NOMO-1 treated with DMSO at 0.1 percent for 48 hours (cell line): Measurements from ENCODE around the gene TFF3.
"Not testable (repeated sequence)": the region's sequence is repeated elsewhere in the genome, so short reads cannot be mapped to it uniquely, and the experiment has no call there.

Experiments
- DNase-seq: peaks from one replicate; lab custom pipeline; 2025; ENCODE audit not compliant: unreplicated experiment; lab: John Stamatoyannopoulos, UW

TFF3 gene

DNA sequence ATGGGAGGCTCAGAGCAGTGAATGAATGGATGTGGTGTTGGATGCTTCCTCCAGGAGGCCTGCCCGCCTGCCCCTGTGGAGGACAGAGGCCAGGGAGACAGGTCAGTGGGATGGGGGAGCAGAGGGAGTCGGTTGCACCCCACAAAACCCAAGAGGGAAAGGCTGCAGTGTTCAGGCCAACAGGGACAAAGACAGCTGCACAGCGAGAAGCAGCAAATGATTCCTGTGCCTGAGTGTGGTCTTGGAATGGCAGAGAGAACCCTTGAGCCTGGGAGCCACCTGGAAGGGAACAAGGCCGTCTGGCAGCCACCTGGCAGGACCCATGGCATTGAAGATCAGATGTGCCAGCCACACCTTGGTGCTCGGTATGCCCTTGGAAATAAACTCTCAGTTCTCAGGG is 8.1 kb downstream of the TFF3 start:
- no peak for DNase-seq

DNA sequence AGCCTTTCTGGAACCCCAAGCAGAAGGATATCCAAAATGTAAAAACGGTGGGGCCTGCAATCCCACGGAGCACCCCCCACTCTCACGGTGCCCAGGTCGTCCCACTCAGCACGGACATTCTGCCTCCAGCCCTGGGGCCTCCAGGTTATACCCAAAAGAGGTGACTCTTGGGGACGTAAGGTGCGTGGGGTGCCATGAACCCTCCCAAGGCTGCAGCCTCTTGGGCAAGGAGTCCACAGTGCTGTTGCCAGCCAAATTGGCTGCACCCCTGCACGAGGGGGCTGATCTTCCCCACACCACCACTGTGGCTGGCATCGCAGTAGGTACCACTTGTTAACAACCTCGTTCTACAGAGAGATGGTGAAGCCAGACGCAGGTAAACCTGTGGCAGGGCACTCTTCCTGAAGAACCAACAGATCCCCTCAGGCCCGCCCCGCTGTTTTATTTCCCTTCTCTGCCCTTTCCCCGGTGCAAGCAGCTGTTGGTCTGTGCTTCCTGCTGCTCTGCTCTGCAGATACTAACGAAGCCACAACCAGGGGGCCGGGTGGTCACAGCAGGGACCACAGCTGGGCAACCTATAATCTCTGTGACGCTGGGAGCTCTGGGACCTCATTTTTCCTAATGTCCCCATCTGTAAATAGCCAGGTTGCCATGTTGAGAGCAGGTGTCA is 8.7 kb downstream of the TFF3 start:
- no peak for DNase-seq

DNA sequence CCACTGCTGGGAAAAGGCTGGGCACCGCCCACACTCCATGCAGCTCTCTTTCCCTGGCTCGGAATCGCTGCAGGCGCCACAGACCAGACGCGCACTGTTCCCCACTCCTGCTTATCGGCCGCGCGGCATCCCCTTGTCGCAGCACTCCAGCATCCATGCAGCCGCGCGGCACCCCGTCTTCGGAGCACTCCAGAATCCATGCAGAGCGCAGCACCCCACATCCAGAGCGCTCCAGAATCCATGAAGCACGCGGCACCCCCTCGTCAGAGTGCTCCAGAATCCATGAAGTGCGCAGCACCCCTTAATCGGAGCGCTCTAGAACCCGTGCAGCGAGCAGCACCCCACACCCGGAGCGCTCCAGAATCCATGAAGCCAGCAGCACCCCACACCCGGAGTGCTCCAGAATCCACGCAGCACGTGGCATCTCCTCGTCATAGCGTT is 9.5 kb downstream of the TFF3 start:
- DNase-seq, result no peak

DNA sequence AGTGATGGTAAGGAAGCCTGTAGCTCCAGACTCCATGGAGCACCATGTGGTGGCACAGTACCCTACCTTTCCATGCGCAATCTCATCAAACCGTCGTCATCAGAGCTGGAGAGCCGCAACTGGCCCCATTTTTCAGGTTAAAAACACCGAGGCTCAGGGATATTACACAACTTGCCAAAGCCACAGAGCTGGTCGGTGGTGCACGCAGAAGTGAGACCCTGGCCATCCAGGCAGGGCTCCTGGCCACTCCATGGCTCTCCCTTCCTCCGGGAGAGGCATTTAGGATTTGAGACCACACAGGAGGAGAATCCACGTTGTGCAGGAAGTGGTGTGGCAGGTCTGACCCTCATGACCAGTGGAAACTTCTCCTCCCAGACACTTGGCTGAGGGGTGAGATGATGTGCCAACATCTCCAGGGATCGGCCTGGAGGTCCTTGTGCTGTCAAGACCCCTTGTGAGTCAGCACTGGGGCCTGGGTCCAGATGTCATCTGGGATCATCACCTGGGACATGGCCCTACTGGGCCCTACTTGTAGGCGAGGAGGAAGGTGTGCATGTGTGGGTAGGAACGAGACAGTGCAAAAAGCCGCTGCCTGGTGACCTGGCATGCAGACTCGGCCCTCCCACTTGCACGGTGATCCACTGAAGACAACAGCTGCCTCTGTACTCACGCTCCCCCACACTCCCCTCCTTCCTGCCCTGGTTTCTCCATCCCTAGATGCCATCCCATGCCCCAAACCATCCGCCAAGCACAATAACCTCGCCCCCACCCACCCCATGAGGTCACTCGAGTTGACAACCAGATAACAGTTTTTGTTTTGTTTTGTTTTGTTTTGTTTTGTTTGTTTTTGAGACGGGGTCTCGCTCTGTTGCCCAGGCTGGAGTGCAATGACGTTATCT is 10.4 kb downstream of the TFF3 start:
- no peak for DNase-seq

DNA sequence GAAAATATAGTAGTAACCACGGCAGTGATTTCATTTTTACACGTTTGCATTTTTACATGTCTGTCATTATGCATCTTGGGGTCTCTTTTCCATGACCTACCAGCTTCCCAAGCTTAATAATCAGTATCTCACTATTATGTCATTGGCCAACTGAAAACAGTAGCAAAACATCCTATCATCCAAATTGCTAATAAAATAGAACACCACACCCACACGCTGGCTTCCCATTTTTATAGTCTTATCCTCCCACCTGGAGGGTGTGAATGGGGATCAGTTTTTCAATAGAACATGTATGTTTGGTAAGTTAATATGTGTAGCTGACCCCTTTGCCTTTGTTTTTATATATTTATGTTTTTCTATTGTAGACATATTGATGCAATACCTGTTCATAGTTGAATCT is 11.8 kb downstream of the TFF3 start:
- DNase-seq, result no peak

DNA sequence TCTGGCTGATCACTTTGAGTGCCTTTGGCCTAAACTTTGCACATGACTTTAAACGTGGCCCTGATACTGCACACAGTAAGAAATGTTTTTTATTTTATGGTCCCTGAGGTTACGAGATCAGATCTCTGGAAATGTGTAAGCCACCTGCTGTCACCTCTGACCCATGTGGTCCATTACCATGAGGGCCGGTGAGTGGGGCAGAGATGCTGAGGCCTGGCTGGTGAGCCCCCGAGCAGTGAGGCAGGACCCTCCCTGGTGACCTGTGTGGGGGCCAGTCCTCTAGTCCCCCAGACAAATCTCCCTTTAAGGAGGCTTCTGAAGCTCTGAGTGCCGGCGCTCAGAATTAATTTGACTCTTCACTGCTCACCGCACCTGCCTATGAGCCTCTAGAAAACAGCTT is 12.4 kb downstream of the TFF3 start:
- DNase-seq, result no peak

DNA sequence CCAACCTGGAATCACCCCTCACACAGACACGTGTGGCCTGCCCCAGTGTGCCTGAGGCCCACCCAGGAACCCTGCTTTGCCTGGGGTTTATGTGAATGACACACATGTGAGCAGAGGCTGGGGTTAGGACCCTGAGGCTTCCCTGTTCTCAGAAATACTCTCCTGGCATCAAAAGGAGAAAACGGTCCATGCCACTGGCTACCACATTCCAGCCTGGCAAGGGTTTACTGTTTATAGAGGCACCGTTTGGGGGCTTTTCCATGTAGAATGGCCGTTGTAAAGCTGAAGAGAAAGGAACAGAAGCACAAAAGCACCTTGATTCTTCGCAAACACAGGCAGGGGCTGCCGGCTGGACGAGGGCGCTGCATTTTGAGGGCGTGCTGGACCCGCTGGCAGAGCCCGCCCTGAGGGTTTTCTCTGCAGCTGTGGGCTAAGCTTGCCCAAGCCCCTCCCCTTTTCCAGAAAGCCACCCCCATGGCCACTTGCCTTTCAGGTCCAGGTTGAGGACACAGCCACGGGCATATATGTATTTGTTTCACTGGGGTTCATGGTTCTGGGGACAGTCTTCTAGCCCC is 13.0 kb downstream of the TFF3 start:
- DNase-seq, result no peak

DNA sequence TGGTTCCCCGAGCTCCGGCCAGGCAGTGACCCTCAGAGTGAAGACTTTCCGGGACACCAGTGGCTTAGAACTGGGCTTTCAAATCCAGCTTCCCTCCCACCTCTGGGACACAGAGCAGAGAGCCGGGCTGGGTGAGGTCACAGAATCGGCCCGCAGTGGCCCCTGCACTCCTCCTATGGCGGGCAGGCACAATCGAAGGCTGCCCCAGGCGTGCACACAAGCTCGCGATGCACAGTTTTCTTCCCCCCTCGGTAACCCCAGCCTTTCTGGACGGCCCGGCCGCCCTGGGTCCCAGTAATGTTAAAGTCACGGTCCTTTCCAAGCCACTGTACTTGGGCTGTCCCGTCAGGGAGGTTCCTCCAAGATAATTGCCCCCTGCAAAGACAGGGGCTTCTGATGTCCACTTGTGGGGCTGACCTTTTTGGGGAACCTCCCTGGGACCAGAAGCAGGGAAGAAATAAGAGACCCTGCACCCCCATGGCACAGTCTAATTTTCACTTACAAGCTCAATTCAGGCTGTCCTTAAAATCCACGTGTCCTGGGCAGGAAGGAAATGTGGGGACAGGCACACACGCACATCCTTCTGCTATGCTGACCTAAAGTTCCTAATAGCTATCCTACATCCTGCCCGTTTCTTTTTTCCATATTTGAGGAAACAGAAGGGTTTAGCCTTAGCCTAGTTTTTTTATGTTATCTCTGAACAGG is 13.7 kb downstream of the TFF3 start:
- DNase-seq, result no peak

DNA sequence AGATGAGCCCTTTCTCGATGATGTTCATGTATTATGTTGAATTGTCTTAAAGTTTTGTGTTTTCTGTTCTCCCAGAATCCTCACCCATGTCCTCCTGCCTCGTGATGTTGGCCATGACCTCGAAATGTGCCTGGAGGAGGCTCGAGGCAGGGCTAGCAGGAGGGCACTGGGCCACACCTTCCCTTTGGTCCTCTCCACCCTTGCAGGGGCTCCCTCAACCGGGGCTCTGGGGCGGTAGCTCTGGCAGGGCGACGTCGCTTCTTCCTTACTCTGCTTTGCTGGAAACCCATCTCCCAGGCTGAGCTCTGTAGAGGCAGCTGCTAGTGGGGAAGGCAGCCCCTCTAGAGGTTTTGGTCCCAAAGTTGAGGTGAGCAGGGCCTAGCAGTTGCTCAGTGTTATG is 14.3 kb downstream of the TFF3 start:
- DNase-seq, result no peak

DNA sequence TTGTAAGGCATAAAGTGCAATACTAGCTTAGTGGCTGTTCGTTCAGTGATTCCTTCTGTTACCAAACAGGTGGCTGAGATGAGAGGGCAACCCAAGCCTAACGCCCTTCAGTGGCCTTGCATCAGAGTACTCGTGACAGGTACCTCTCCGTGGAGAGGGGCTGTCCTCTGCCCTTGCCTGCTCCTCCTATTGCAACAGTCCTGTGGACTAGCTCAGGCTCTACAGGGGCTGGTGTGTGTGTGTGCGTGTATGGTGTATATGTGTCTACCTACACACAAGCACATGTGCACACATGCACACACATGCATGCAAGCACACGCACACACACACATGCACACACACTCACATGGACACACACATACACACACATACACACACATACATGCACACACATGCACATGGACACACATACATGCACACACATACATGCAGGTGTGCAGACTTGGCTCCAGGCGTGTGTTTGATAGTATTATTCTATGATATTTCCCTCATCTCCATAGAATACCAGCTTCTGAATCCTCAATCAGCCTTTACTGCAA is 15.1 kb downstream of the TFF3 start:
- DNase-seq, result no peak

DNA sequence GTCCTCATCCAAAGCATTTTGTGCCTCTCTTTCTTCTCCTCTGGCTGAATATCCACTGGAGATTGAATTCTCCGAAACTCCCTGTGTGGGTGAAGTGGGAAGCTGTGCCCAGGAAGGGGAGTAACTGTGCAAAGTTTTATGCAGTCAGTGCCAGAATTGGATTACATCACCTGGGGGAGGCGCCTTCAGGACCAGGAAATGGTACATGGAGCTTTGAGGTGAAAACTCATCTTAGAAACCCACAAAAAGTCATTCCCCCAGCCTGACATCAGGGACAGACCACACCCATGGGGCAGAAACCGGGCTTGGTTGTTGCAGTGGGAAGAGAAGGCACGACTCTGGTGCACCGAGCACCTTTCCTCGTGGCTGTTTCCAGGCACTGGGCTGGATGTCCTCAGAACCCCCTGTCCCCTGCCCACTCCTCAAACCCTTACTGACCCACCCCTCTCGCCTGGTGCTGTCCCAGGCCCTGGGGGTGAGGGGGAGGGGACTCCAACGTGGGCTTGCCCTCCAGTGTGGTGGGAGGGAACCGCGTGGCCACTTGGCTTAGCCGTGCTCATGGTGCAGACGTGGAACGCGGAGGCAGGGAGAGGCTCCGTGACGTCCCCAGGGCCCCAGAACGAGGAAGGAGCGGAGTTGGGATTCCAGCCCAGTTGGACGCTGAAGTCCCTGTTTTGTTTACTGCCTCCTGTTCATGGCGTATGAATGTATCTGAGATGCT is 15.7 kb downstream of the TFF3 start:
- peak; percentile 14 for DNase-seq

DNA sequence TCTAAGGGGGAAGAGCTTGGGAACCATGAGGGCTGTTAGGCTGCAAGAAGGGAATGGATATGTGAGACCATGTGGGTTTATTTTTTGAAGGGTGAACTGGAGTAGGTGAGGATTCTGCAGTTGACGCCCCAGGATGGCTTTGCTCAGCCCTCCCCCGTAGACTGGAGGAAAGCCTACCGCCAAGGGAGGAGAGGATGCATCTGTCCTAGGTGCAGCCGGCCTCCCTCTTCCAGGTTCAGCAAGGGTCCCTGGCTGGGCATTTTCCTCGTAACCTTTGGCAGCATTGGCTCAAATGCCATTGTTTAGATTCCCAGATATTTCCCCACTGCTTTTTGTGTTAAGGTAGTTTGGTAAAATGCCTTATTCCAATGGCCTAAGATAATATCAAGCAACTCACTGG is 16.6 kb downstream of the TFF3 start:
- DNase-seq, result no peak

DNA sequence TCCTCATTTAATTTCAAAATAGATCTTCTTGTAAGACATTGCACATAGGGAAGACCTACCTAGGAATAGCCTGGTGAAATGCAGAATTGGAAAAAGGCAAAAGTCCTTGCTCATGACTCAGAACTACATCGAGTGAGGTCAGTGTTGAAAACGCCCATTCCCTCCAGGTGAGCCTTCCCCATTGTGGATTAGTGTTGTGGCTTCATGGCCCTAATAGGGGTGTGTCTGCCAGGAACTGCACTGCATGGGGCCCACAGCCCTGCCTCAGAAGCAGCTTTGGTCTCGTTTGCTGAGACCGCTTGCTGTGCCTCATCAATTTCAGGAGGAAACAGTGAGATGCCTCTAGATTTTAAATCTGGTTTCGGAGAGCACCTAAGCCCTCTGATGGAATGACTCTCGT is 17.0 kb downstream of the TFF3 start:
- DNase-seq, result no peak

DNA sequence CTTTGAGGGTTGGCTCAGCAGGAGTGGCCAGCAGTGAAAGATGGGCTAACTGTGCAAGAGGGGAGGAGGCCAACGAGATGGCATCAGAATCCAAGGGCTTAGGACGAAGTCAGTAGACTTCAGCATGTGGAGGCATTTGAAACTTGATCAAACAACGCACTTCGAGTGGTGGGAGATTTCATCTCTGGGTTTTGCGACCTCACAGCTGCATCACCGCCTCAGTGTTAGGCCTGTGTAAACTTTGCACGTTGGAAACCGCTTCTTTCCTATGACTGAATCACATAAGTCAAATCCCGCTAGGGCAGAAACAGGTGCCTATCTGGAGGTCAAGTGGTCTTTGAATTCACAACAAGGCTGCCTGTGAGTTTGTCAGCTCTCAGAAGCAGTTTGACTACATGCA is 17.8 kb downstream of the TFF3 start:
- no peak for DNase-seq

DNA sequence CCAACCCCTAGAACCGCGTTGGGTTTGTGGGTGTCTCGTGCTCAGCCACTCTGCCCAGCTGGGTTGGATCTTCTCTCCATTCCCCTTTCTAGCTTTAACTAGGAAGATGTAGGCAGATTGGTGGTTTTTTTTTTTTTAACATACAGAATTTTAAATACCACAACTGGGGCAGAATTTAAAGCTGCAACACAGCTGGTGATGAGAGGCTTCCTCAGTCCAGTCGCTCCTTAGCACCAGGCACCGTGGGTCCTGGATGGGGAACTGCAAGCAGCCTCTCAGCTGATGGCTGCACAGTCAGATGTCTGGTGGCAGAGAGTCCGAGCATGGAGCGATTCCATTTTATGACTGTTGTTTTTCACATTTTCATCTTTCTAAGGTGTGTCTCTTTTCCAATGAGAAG is 18.7 kb downstream of the TFF3 start:
- DNase-seq, result no peak

DNA sequence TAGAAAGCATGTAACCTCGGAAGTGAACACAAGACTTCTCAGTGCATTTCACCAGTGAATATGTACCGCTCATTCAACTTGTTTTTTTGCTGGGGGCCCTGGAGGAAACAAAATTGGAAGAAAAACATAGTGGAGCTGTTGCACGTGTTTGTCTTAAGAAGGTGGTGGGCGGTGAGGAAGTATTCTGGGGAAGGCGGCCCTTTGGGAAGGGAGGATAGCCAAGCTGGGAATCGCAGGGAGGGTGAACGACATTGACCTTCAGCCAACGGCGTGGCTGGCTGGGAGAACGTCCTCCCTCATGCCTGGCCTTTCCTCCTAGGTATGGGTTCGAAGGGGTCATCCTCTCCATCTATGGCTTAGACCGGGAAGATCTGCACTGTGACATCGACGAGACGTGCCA is 19.4 kb downstream of the TFF3 start:
- no peak for DNase-seq

DNA sequence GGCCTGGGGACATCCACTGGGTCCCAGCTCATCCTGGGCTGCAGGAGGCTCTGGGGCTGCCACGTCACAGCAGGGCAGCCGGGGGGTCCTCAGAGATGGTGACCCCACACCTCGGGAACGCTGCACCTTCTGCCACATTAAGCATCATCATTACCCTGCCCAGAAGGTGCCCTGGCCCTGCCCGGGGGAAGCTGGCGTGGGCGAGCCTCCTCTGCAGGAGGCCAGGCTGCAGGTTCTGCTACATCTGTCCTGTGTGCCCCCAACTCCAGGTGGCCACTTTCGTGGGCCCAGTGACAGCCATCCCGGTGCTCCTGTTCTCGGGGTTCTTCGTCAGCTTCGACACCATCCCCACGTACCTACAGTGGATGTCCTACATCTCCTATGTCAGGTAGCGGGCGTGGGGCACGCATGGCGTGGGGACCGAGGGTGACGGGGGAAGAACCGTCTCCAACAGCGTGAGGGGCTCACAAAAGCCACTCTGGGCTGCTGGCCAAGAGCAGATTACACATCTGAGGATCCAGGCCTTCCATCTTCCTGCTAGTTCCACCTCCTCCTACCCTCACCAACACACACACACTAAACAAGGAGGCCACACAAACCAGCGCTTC is 20.8 kb downstream of the TFF3 start:
- no peak for DNase-seq

DNA sequence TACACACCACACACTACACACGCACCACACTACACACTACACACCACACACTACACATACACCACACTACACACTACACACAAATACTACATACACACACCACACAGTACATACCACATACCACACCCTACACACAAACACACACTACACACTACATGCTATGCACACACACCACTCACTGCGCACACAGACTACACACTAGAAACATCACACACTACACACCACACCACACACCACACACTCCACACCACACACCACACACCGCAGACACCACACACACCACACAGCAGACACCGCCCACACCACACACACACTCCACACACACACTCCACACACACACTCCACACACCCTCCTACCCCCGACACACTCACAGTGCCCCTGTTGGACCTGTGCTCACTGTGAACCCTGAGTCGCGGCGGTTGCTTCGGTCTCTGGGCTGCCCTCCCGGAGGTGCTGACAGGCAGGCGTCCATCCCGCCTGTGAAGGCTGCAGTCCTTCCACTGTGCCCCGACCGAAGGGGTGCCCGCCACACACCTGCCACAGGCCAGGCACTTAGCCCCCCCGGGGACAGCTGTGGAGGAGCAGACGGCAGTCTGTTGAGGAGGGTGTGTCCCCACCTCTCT is 21.4 kb downstream of the TFF3 start:
- no peak for DNase-seq

DNA sequence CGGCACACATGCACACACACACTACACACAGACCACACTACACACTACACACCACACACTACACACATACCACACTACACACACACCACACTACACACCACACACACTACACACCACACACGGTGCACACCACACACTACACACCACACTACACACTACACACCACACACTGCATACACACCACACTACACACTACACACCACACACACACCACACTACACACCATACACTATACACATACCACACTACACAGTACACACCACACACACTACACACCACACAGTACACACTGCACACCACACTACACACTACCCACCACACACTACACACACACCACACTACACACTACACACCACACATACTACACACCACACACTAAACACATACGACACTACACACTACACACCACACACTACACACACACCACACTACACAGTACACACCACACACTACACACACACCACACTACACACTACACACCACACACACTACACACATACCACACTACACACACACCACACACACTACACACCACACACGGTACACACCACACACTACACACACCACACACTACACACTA is 22.6 kb downstream of the TFF3 start:
- DNase-seq, result not testable (repeated sequence)
